Cardiac atrium fibroblast (primary cell): ENCODE results near the gene ATP6V1A. TPM values are rescaled to one million over a fixed set of nuclear protein-coding genes. Genes with fewer than 3 reads are reported as not detected.

Experiments
- total RNA-seq: library from RNA; depleted of rRNA; stranded (reverse); fragments of >200 nt; gene quantifications from 2 replicates; pipeline ENCODE4 v1.2.3, GENCODE V29; 2015

ATP6V1A gene
- 30.0 and 42.3 TPM in 2 replicates for total RNA-seq

DNA sequence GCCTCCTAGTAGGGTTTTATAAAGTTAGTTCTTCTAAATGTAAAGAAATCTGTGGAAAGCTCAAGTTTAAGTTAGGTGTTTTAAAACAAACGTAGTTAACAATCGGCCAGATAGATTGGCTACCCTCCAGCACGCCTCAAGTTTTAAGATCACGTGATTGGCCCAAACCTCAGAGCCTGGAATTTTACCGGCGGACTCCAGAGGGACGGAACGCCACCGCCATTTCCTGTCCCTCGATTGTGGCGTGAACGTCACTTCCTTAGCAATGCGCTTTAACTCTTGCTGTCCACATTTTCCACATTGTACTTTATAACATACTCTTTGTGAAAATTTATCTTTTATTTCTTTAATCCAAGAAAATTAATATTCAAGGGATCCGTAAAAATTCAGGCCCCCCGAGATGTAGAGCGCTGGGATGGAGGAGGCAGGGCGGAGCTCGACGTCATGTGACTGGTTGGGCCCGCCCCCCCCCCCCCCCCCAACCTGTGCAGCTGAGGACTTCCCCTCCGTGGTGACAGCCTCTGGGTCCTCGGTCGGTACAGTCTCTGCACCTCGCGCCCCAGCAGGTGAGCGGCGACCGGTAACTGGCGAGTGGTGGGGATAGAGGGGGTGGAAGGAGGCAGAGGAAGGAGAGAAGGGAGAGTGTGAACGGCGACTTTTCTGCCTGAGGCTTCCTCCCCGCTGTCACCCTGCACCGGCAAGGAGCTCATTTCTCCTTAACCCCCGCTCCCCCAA lies at the start of gene ATP6V1A:
Gene ATP6V1A, plus strand, starts transcription at position 488 of the 735 bp plus-strand sequence. CDS start 31,719 bp downstream, outside the sequence.

DNA sequence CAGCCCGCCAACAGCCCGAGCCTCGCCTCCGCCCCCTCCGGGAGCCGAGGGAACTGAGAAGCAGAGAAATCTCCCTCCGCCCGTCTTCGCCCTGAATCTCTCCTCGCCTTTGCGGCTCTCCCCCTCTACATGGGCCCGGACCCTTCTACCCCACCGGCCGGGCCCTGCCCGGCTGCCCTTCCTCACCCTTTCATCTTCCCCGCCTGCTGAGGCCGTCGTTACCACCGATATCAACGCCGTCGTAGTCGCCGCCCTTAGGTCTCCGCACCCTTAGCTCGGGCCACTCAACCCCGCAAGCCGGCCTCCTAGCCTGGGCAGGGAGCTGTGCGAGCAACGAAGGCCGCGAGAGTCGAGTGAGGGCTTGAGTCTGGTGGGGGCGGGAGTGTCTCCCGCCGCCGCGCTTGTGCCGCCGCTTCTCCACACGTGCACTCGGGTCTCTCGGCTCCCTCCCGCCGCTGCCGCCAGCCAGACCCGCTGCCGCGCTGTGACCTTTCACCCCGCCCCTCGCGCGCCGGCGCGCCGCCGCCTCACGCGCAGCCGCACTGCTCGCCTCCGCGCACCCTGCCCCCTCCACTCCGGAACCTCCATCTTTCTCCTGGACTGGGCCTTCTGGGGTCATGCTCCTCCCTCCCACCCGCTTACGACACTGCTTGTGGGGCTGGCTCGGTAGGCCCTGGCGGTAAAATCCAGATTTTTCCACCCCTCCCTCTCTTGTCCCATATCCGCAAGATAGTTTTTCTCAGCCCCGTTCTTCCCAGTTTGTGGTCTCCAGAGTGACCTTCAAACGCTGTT lies 883 bp upstream of the ATP6V1A start, which contains the start of gene NAA50:
Gene NAA50, minus strand, starts transcription at position 494 of the 792 bp plus-strand sequence. Its CDS starts 300 bp downstream, at position 194.

DNA sequence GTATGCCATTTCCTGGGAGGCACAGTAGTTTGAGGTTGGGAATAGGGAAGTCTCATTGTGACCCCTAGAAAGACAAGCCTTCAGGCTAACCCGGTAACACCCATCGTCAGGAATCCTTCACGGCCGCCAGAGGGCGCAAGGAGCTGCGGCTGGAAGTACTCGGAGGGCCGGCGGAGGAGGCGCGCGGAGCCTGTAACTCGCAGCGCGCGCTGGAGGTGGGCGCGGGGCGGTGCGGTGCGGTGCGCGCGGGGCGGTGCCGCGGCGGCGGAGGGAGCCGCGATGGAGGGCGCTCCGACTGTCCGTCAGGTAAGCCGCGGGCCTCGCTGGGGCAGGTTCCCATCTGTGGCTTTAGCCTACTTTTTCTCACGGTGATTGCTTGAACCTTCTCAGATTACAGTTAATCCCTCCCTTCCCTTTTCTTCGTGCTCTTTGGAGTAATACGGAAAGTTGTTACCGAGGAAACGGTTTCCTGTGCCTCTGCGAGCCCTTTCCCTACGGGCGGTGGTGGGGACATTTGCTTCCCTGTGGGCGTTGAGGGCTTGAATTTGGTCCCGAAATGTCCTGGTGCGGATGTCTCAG lies 91.9 kb downstream of the ATP6V1A start, which contains the start of gene GRAMD1C:
Gene GRAMD1C, plus strand, starts transcription at position 158 of the 579 bp plus-strand sequence. Its CDS starts 122 bp downstream, at position 280.

Other genes with a start within 250 kb of the ATP6V1A start
- 4.1 and 7.4 TPM in 2 replicates for gene SPICE1, start 231.9 kb upstream of the ATP6V1A start, total RNA-seq
- gene SIDT1, start 214.5 kb upstream of the ATP6V1A start, total RNA-seq = not detected in 2 replicates
- gene USF3, start 50.4 kb upstream of the ATP6V1A start, total RNA-seq = 4.9 and 9.4 TPM in 2 replicates
- gene NAA50, start 786 bp upstream of the ATP6V1A start, total RNA-seq = 93.2 and 135 TPM in 2 replicates
- gene GRAMD1C, start 91.8 kb downstream of the ATP6V1A start, total RNA-seq = 2.3 and 2.6 TPM in 2 replicates
- 1.1 and 2.9 TPM in 2 replicates for gene ZDHHC23, start 201.0 kb downstream of the ATP6V1A start, total RNA-seq